Fibroblast of the aortic adventitia (primary cell): Measurements from ENCODE around the gene SARNP. TPM values are rescaled to one million over a fixed set of nuclear protein-coding genes. Genes with fewer than 3 reads are reported as not detected.
A peak's percentile ranks its signal among the peaks of the same experiment; 100 is the strongest.

ENCODE experiments used
- DNase-seq: peaks from one replicate; pipeline ENCODE4 v3.0.0-alpha.2; 2010; ENCODE audit warnings: low read depth
- H3K4me3 ChIP-seq: 2 replicates; pipeline ENCODE4 v1.5.1; 2011; ENCODE audit warnings: low read depth, mild to moderate bottlenecking, control low read depth, low read length, moderate library complexity
- total RNA-seq: library from RNA; depleted of rRNA; stranded (reverse); fragments of >200 nt; gene quantifications from 2 replicates; pipeline ENCODE4 v1.2.3, GENCODE V29; 2012; ENCODE audit warnings: low replicate concordance
- TF ChIP-seq, protein P1 (sequence below): IDR thresholded peaks from 2 replicates; pipeline ENCODE4 v1.5.1; 2011; ENCODE audit warnings: mild to moderate bottlenecking, low read length, control low read depth, inconsistent platforms; ENCODE audit not compliant: insufficient read depth

SARNP gene
- total RNA-seq, 1 donor: 84.6 TPM

DNA sequence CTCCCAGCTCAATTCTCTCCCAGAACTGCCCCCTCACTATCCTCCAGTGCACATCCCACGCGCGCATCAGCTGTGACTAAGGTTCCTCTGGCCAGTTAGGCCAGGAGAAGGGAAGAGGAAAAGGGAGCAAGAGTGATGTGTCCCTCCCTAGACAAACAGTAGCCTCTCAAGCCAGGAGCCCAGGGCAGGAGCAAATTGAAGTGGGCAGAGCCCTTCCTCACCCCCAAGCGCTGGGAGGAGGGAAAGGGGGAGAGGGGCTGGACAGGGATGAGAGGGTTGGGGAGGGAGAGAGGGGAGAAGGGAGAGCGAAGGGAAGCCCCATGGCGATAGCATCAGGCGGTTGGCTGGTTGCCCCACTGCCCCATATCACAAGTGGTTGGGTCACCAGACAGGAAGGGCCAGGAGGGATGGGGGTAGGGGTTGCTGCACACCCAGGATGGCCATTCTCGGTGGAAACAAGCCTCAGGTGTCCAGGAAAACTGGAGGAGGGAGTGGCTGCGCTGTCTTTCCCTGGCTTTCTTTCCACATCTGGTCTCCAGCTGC lies 89.8 kb downstream of the SARNP start:
- peak; percentile 64 for DNase-seq
- TF ChIP-seq, protein P1, sequence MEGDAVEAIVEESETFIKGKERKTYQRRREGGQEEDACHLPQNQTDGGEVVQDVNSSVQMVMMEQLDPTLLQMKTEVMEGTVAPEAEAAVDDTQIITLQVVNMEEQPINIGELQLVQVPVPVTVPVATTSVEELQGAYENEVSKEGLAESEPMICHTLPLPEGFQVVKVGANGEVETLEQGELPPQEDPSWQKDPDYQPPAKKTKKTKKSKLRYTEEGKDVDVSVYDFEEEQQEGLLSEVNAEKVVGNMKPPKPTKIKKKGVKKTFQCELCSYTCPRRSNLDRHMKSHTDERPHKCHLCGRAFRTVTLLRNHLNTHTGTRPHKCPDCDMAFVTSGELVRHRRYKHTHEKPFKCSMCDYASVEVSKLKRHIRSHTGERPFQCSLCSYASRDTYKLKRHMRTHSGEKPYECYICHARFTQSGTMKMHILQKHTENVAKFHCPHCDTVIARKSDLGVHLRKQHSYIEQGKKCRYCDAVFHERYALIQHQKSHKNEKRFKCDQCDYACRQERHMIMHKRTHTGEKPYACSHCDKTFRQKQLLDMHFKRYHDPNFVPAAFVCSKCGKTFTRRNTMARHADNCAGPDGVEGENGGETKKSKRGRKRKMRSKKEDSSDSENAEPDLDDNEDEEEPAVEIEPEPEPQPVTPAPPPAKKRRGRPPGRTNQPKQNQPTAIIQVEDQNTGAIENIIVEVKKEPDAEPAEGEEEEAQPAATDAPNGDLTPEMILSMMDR: no peak
- H3K4me3 ChIP-seq: peak overlapping the region; percentile 97

DNA sequence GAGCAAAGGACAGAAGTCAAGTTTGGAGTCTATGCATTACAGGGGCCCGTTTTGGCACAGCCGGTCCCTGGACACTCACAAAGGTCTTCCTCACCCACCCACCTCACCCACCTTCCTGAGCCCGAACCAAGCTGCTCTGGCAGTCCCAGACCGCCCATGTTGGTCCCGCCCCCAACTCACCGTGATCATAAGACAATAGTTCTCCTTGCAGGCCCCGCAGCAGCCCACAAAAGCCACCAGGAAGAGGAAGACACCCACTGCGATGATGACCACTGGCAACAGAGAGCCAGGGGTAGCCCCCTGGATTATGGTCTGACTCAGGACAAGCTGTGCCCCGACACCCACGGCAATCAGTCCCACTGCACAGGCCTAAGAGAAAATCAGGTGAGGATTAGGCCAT lies 90.6 kb downstream of the SARNP start:
- DNase-seq: no peak
- TF ChIP-seq, protein P1: no peak
- peak overlapping the region; percentile 97 for H3K4me3 ChIP-seq

DNA sequence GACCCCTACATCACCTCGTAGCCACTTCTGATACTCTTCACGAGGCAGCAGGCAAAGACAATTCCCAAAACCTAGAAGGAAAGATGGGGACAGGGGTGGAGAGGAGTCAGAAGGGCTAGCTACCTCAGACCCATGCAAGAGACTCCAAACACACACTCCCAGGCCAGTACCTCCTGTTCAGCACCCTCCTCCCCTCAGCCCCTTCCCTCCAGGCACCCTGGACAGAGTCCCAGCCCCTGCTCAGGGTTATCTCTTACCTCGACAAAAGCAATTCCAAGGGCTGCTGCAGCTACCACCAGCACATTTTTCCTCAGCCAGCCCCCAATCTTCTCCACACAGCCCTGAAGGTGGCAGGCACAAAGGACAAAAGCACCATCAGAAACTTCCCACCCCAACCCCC lies 92.0 kb downstream of the SARNP start:
- TF ChIP-seq, protein P1: no peak
- H3K4me3 ChIP-seq: peak overlapping the region; percentile 19
- DNase-seq: no peak

DNA sequence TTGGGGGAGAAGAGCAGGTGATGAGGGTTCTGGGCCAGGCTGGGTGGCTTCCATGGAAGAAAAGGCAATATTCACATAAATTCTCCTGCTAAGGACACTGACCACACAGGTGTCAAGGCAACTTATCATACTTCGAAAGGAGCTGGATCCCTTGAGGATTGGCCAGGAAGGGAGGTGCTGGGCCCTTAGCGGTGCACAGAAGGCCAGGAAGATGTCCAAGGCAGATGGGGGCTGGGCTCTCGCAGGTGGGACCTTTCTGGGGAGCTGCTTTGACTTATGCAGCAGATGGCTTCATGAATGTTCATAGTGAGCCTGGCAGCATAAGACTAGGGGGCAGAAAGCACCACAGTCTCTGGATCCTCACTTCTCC lies 92.6 kb downstream of the SARNP start:
- H3K4me3 ChIP-seq: peak overlapping the region; percentile 10
- TF ChIP-seq, protein P1: no peak
- no peak for DNase-seq

DNA sequence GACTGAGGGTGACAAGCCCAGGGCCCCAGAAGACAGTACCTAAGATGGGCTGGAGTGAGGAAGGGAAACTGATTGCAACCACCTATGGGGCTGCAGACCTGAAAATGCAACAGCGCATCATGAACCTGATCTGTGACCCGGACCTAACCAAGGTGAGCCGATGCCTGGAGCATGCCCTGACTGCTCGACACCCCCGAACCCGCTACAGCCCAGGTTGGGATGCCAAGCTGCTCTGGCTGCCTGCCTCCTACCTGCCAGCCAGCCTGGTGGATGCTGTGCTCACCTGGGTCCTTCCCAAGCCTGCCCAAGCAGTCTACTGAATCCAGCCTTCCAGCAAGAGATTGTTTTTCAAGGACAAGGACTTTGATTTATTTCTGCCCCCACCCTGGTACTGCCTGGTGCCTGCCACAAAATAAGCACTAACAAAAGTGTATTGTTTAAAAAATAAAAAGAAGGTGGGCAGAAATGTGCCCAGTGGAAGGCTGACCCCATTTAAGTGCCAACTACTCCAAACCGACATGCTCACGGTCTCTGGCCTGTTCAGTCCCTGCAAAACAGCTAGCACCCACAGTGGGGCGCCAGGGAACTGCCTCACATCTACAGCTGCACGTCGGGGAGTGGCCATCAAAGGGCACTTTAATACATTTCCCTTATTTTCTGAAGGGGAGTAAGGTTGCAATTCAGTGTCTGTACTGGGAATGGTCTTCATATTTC lies 93.1 kb downstream of the SARNP start:
- peak overlapping the region; percentile 10 for H3K4me3 ChIP-seq
- TF ChIP-seq, protein P1: peak; percentile 81
- DNase-seq: peak; percentile 76

DNA sequence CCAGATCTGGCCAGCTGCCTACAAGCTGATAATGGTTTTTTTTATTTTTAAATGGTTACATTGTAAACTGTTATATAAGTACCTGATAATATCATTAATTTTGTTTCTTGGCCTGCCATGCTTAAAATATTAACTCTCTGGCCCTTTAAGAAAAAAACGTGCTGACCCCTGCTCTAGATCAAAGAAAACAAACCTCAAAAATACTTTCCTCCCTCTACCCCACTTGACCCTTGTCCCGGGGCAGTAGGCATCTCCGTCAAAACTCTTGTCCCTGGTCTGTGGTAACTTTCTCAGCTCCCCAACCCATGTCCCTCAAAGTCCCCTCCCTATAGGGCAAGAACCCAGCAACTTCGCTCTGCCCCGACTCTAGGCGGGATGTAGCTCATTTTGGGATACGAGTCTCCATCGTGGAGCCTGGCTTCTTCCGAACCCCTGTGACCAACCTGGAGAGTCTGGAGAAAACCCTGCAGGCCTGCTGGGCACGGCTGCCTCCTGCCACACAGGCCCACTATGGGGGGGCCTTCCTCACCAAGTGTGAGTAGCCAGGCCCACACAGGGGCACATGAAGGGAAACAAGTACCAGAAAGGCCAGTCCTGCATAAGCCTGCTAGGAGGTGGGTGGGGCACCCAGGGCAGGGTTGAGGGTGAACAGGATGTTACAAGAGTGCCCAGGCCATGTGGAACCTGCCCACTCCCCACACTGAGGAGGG lies 93.9 kb downstream of the SARNP start:
- H3K4me3 ChIP-seq: peak overlapping the region; percentile 3
- no peak for DNase-seq
- TF ChIP-seq, protein P1: no peak
